ENCODE data around the gene LCN12.

LCN12 gene

DNA sequence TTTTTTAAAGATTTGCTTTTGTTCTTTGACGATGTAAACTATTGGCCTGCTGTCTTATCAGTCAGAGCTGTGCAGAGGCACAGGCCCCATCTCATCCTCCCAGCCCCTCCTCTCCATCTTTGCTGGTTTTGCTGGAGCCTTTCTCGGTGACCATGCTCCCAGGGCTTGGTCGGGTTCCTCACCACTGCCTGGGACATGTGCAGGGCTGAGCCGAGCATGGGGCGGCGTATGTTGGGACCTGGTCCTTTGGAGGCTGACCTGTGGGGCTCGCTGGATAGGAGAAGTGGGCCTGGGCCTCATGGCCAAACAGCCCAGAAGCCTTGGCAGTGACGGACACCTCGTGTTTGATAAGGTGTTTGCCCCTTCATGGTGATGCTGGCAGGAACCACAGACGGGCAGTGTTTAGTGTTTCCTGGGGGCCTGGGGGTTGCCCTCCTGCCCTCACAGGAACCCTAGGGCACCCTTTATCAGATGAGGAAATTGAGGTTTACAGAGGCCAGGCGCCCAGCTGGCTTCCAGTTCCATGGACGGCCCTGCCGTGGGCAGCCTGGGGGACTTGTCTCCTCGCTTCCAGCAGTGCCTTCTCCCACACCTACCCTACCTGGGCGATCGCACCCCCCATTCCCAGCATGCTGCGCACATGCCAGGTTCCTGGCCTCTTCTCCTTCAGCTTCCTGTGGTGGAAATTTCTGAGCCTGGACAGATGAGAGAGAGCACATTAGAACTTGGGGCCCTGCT is 38.2 kb upstream of the LCN12 start:
- TF ChIP-seq, protein P1, sequence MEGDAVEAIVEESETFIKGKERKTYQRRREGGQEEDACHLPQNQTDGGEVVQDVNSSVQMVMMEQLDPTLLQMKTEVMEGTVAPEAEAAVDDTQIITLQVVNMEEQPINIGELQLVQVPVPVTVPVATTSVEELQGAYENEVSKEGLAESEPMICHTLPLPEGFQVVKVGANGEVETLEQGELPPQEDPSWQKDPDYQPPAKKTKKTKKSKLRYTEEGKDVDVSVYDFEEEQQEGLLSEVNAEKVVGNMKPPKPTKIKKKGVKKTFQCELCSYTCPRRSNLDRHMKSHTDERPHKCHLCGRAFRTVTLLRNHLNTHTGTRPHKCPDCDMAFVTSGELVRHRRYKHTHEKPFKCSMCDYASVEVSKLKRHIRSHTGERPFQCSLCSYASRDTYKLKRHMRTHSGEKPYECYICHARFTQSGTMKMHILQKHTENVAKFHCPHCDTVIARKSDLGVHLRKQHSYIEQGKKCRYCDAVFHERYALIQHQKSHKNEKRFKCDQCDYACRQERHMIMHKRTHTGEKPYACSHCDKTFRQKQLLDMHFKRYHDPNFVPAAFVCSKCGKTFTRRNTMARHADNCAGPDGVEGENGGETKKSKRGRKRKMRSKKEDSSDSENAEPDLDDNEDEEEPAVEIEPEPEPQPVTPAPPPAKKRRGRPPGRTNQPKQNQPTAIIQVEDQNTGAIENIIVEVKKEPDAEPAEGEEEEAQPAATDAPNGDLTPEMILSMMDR (IDR thresholded peaks at IDR 0.05; ENCODE audit: insufficient read depth, low read length), result no peak
- TF ChIP-seq GABPA (IDR thresholded peaks at IDR 0.05; ENCODE audit: low read depth) (no peak), POLR2AphosphoS5 (IDR thresholded peaks at IDR 0.05; ENCODE audit: low read depth) (no peak), SPI1 (IDR thresholded peaks at IDR 0.05; ENCODE audit: borderline replicate concordance, low read depth) (no peak)
- TF ChIP-seq, protein P2, sequence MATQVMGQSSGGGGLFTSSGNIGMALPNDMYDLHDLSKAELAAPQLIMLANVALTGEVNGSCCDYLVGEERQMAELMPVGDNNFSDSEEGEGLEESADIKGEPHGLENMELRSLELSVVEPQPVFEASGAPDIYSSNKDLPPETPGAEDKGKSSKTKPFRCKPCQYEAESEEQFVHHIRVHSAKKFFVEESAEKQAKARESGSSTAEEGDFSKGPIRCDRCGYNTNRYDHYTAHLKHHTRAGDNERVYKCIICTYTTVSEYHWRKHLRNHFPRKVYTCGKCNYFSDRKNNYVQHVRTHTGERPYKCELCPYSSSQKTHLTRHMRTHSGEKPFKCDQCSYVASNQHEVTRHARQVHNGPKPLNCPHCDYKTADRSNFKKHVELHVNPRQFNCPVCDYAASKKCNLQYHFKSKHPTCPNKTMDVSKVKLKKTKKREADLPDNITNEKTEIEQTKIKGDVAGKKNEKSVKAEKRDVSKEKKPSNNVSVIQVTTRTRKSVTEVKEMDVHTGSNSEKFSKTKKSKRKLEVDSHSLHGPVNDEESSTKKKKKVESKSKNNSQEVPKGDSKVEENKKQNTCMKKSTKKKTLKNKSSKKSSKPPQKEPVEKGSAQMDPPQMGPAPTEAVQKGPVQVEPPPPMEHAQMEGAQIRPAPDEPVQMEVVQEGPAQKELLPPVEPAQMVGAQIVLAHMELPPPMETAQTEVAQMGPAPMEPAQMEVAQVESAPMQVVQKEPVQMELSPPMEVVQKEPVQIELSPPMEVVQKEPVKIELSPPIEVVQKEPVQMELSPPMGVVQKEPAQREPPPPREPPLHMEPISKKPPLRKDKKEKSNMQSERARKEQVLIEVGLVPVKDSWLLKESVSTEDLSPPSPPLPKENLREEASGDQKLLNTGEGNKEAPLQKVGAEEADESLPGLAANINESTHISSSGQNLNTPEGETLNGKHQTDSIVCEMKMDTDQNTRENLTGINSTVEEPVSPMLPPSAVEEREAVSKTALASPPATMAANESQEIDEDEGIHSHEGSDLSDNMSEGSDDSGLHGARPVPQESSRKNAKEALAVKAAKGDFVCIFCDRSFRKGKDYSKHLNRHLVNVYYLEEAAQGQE (IDR thresholded peaks at IDR 0.05; ENCODE audit: insufficient replicate concordance, low read depth), result no peak
- Histone ChIP-seq H3K27me3 (ENCODE audit: insufficient read depth, poor library complexity, severe bottlenecking) (no peaks in the 10 kb centered on the region), H3K4me3 (replicated peaks; ENCODE audit: insufficient read depth, low read length) (no peak overlapping the region), H3K27ac (replicated peaks) (no peak overlapping the region)
- DNase-seq (ENCODE audit: low read depth in 1 of 2, low spot score in 1 of 2), result no peak

DNA sequence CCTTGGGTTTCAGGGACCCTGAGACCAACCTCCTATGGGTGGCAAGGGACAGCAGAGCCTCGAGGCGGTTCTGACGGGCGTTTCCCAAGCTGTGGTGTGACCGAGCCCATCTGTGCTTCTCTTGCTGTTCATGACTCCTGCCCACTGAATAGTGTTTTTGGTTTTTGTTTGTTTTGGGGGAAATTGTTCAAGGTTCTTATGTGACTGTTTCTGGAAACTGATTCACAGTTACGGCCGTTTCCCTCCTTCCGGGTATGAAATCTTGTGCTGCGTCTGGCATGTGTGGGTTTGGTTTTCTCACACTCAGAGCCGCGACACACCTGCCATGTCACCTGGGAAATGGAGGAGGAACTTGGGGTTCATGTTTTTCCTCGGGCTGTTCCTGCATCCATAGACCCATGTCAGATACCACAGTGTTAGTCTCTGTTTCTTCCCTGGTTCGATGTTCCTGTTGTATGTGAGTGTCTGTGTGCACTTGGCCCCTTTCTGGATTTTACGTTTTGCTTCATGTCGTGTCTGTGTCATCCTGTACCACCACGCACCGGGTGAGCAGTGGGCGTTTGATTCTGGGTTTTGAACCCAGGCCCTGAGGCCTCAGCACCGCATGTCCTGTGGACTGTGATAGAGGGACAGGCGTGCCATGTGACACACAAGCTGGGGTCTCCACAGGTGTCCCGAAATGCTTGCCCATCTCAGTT is 36.3 kb upstream of the LCN12 start:
- Histone ChIP-seq H3K27ac (replicated peaks) (no peak overlapping the region), H3K4me3 (replicated peaks; ENCODE audit: insufficient read depth, low read length) (no peak overlapping the region), H3K27me3 (ENCODE audit: insufficient read depth, poor library complexity, severe bottlenecking) (no peaks in the 10 kb centered on the region)
- TF ChIP-seq SPI1 (IDR thresholded peaks at IDR 0.05; ENCODE audit: borderline replicate concordance, low read depth) (no peak), GABPA (IDR thresholded peaks at IDR 0.05; ENCODE audit: low read depth) (no peak), POLR2AphosphoS5 (IDR thresholded peaks at IDR 0.05; ENCODE audit: low read depth) (no peak)
- TF ChIP-seq, protein P2 (IDR thresholded peaks at IDR 0.05; ENCODE audit: insufficient replicate concordance, low read depth), result no peak
- no peak for DNase-seq (ENCODE audit: low read depth in 1 of 2, low spot score in 1 of 2)

DNA sequence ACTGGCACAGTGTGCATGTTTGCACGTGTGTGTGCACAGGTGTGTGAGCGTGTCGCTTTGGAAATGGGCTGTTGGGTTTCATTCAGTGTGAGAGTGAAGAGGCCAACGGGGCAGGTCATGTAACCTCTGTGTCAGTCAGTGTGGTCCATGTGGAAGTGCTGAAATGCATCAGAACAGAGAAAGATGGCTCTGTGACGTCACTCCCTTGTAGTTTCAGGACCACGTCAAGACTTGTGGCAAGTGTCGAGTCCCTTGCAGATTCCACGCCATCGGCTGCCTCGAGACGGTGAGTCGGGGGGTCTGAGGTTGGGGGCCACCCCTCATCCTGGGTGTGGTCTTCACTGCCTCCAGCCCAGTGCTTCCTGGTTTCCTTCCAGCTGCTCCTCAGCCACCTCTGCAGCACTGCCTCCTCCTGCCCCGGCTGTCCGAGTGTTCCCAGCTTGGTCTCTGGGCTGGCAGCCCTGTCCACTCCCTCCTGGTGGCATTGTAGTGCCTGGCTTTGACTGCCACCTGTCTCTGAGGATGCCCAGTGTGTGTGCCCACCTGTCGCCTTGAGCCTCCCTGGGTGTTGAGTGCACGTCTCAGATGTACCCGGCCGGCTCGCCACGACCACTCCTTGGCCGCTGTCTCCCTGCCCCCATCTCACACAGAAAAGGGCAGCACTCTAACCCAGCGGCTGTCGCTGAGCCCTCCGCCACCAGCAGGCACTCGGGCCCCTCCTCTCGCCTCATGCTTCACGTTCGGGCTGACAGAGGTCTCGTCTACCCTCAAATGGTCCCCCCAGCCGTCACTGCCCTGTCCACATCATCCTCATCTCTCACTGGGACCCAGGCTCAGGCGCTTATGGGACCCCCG is 35.5 kb upstream of the LCN12 start:
- H3K4me3 ChIP-seq (replicated peaks; ENCODE audit: insufficient read depth, low read length), result no peak overlapping the region
- H3K27ac ChIP-seq (replicated peaks), result no peak overlapping the region
- DNase-seq (ENCODE audit: low read depth in 1 of 2, low spot score in 1 of 2), result no peak
- no peak for TF ChIP-seq GABPA (IDR thresholded peaks at IDR 0.05; ENCODE audit: low read depth)
- TF ChIP-seq POLR2AphosphoS5 (IDR thresholded peaks at IDR 0.05; ENCODE audit: low read depth), result no peak
- TF ChIP-seq, protein P1 (IDR thresholded peaks at IDR 0.05; ENCODE audit: insufficient read depth, low read length), result no peak
- TF ChIP-seq, protein P2 (IDR thresholded peaks at IDR 0.05; ENCODE audit: insufficient replicate concordance, low read depth), result no peak
- no peak for TF ChIP-seq SPI1 (IDR thresholded peaks at IDR 0.05; ENCODE audit: borderline replicate concordance, low read depth)
- H3K27me3 ChIP-seq (ENCODE audit: insufficient read depth, poor library complexity, severe bottlenecking), result no peaks in the 10 kb centered on the region

Measured in HL-60 (cell line).